Measurements from ENCODE around the gene TMEM225B. TPM values are rescaled to one million over a fixed set of nuclear protein-coding genes. Genes with fewer than 3 reads are reported as not detected.
"Not testable (repeated sequence)": the region's sequence is repeated elsewhere in the genome, so short reads cannot be mapped to it uniquely, and the experiment has no call there.

TMEM225B gene, protein sequence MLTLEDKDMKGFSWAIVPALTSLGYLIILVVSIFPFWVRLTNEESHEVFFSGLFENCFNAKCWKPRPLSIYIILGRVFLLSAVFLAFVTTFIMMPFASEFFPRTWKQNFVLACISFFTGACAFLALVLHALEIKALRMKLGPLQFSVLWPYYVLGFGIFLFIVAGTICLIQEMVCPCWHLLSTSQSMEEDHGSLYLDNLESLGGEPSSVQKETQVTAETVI
- not detected for total RNA-seq

DNA sequence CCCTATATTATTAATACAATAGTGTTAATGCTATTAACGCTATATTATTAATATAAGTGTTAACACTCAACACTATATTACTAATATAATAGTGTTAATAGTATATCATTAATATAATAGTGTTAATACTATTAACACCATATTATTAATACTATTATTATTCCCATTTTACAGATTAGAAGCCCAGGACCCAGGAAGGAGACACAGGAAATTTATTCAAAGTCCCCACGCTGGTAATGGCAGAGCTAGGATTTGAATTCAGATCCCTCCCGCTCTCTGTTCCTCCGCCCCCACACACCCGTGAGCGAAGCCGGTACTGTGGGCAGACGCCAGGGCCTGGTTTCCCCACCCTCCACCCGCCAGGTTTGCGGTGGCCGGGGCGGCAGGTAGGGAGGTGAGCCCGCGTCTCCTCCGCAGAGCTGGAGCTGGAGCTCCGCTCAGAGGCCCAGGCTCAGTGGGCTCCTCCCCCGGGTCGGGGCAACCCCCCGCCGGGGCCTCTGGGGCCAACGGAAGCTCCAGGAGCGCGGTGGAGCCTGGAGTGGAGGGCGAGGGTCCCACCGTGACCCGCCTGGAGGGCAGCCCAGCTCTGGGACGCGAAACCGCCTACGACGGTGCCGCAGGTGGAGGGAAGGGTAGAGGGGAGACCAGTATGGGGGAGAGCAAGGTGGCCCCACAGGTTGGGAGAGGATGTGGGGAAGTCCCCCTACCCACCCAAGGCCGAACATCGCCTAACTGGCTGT, at the start of gene TMEM225B:
Gene TMEM225B (plus strand): TSS at position 506 of the 740 bp plus-strand sequence. CDS start 6,122 bp downstream, outside the sequence.
- DNase-seq = no peak

DNA sequence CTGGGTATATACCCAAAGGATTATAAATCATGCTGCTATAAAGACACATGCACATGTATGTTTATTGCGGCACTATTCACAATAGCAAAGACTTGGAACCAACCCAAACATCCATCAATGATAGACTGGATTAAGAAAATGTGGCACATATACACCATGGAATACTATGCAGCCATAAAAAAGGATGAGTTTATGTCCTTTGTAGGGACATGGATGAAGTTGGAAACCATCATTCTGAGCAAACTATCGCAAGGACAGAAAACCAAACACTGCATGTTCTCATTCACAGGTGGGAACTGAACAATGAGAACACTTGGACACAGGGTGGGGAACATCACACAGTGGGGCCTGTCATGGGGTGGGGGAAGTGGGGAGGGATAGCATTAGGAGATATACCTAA, 48.5 kb upstream of the TMEM225B start:
- DNase-seq = not testable (repeated sequence)

- peak; percentile 17 for DNase-seq
Observed at GRCh38 chr7:99551334-99551733, 46.7 kb upstream of the TMEM225B start.

DNA sequence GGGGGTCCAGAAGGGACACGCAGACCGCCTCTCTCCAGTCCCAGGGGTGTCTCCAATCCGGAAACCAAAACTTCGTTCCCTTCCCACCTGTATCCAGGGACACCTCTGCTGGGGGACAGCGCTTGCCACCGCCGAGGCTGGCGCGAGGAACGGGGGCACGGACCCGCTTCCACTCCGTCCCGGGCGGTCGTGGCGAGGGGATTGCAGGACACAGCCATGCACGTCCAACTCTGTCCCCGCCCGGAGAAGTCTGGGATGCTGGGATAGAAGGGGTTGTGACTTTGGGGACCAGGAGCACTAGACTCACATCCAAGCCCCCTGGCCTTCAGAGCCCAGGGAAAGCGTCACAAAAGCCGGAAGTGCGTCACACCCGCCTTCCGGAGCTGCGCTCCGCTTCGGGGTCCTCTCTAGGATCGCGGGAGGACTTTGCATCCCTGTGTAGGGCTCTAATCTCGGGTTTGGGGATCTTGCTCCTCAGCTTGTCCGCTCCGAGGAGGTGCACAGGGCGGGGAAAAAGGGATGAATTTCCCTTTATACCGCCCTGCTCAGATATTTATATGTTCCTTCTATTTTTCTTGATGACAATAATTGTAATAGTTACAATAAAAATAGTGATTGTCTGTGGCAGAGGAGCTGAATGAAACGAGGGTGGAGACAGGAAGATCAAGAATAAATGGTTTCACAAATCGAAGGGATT, 46.2 kb upstream of the TMEM225B start, which contains the start of gene FAM200A:
Gene FAM200A (minus strand): TSS at position 348 of the 697 bp plus-strand sequence. CDS start 3,707 bp downstream, outside the sequence.
- peak; percentile 98 for DNase-seq

GRCh38 chr7:99553039-99553438, 45.0 kb upstream of the TMEM225B start:
- no peak for DNase-seq

DNA sequence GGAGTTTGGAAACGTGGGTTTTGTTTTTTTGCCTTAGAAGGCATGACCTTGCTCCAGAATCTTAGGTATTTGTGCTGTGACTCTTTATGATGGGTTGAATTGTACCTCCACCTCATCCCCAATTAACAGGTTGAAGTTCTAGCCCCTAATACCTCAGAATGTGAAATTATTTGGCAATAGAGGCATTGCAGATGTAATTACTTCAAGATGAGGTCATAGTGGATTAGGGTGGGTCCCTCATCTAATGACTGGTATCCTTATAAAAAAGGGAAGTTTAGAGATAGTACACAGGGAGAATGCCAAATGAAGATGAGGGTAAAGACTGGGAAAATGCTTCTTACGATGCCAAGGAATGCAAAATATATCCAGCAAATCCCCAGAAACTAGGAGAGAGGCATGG, 43.1 kb upstream of the TMEM225B start:
- DNase-seq = no peak

DNA sequence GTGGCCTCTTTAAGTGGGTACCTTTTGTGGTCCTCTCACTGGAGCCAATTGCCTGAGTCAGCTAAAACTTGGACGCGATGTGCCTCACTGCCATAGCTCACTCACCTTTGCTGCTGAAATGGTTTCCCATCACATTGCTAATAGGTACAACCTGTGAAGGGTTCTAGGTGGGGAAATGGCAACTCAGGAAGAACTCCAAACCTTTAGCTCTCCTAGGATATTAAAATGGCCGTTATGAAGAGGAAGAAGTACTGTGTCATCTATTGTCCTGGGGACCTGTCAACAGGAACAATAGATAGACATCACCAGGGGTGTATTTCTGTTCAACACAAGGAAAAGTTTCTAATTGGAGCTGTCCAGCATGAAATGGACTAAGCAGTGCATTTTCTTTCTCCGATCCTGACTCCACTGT, 40.9 kb upstream of the TMEM225B start:
- DNase-seq = no peak

DNA sequence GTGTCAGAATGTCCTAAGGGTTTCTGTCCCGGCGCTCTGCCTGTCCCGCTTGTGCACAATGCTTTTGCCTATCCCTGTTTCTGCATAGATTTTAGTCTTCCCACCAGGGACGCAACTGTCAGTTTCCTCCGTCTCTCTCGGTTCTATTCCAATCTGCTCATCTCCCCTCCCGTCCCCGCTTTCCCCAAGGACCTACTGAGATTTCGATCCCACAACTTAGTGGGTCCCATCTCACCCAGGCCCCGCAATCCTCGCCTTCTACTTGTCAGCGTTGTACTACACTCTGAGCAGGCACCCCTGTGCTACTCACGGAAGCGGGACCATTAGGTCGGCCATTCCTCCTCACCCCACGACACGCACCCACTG, 40.1 kb upstream of the TMEM225B start:
- no peak for DNase-seq

GRCh38 chr7:99558306-99559174, 39.5 kb upstream of the TMEM225B start, which contains the start of gene ZNF655:
TSS of gene ZNF655 (plus strand) at chr7:99558642. CDS start at chr7:99560560, 1,918 bp downstream.
- peak; percentile 98 for DNase-seq

GRCh38 chr7:99559175-99559915, 38.7 kb upstream of the TMEM225B start:
- DNase-seq = no peak

DNA sequence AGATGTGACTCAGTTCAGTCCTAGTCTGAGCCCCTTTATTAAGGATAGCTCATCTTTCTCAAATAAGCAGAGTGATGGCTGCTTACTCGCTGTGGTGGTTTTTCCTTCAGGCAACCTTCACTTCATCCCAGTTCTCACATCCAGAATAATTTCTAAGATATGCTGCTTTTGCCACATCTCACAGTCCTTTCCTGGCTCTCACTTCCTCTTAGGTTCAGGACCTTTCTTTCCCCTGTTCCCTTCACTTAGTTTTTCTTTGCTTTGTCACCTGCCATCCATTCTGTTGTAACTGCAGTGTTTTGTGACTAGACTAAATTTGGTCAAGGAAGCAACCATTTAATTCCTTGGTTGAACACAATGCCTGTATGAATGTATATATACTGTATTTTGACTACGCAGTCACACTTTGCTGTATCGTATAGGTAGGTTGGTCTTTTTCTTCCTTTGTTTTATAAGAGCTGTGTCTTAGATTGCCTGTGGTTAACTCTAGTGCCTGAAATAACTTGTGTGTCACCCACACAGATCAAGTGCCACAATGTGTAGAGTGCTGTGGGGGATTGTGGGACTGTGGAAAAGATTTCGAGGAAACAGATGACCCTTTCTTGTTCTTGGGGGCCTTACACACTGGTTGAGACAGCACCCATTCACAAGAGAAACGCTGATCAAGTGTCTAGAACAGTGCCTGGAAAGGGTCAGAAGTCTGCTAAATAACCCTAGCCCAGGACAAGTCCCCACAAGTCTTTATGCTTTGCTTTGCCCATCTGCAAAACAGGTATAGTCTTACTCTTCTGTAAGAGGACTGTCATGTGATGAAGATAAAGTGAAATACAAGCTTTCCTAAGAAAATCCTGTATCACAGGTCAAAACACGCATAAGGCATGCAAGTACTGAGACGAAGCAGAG, 37.0 kb upstream of the TMEM225B start:
- no peak for DNase-seq

DNA sequence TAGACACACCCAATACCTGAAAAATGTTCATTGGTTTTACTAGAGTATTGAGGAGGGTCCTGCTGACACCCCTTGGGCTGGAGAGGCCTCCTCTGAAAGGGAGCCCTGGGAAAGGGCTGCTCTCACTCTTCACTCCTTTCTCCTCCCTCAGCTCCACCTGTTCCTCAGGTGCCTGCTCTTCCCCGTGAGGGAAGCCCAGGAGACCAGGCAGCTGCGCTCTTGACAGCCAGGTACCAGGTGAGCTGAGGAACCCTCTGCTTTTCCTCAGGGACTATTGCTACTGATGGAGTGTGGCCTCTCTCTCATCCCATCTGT, 36.4 kb upstream of the TMEM225B start:
- DNase-seq = no peak

GRCh38 chr7:99562114-99562784, 35.8 kb upstream of the TMEM225B start:
- no peak for DNase-seq

DNA sequence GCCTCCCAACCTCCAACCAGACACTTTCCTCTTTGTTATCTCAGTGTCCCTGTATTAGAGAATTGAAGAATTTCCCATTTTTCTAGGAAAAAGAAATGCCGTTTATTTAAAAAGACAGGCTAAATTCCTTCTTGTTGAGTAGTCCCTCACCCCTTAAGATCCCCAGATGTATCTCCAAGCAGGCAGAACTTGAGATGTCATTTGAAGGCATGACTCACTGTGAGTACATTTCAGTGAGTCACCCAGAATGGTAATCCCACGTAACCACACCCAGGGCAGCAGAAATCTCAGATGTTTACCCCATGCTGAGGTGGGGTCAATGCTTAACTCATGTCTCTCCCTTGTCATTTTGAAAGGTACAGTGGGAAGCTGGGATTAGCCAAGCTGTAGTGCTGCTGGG, 35.2 kb upstream of the TMEM225B start:
- DNase-seq = no peak

DNA sequence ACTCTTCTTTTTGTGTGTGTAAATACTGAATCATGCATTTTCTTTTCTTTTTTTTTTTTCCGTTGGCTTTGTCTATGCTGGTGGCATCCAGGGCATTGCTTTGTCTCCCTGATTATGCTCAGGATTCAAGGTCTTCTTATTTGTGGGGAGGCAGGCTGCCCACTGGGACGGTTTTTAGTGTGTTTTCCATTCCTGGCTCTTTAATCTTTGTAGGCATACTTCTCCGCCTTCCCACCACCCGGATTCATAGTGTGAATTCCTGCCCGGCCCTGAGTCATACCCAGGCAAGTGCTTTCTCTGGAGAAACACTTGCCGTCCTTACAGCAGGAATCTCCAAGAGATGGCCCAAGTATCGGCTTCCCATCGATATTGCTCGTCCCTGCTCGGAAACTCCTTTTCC, 34.4 kb upstream of the TMEM225B start:
- no peak for DNase-seq

DNA sequence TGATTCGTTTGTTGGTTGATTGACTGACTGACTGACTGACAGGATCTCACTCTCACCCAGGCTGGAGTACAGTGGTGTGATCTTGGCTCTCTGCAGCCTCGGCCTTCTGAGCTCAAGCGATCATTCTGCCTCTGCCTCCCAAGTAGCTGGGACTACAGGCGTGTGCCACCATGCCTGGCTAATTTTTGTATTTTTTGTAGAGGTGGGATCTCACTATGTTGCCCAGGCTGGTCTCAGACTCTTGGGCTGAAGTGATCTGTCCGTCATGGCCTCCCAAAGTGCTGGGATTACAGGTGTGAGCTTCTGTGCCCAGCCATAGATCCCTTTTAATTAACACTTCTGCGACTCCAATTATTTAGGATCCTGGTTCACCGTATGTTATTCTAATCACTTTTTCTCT, 29.3 kb upstream of the TMEM225B start:
- not testable (repeated sequence) for DNase-seq

DNA sequence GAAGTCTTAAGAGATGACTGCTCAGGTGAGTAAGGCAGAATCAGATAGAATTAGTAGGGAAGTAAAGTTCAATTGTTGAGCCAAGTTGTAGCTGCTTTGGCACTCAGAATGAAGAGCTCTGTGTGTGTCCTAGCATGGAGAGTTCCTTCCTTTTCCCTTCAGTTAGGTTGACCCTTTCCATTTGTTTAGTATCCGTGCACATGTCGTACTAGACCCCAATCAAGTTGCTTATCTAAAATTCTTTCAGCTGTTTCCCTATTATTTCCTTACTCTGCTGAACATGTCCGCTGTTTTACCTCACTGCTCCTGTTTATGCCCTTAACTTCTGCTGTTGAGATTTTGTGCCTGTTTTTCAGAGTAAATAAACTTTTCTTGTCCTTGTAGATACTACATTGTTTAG, 26.3 kb upstream of the TMEM225B start:
- DNase-seq = no peak

DNA sequence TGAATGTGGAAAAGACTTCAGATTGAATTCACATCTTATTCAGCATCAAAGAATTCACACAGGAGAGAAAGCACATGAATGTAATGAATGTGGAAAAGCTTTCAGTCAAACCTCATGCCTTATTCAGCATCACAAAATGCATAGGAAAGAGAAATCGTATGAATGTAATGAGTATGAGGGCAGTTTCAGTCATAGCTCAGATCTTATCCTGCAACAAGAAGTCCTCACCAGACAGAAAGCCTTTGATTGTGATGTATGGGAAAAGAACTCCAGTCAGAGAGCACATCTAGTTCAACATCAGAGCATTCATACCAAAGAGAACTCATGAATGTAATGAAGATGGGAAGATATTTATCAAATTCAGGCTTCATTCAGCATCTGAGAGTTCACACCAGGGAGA, 24.8 kb upstream of the TMEM225B start:
- no peak for DNase-seq

DNA sequence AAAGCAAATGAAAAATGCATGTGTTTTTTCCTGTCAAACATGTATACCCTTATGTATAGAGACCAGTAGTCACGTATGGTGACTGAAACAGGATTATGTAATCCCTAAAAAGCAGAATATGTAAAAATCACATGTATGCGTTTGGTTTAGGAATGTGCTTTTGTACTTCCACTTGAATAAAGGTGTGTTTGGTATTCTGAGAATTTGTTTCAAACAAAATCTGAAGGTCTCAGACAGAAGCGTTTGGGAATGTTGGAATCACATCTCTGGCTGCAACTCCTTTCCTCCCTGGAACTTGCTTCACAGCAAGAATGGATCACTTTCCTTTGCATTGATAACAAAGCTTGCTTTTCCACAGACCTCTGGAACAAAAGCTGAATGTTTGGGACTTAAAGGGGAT, 21.8 kb upstream of the TMEM225B start:
- no peak for DNase-seq
